Neuronal stem cell (in vitro differentiated cells): ENCODE measurements around the gene OR3A2.
"Not testable (repeated sequence)": the region's sequence is repeated elsewhere in the genome, so short reads cannot be mapped to it uniquely, and the experiment has no call there.

Experiments
- DNase-seq: peaks from one replicate; pipeline ENCODE4 v3.0.0-alpha.2; 2013; ENCODE audit warnings: low spot score
- H2AFZ ChIP-seq: one replicate; pipeline ENCODE4 v1.6.1; 2013; ENCODE audit warnings: mild to moderate bottlenecking, low read length, inconsistent platforms
- H2AK5ac ChIP-seq: 2 replicates; pipeline ENCODE4 v1.6.1; 2013; ENCODE audit warnings: low read depth, mild to moderate bottlenecking, inconsistent platforms, low read length, moderate library complexity, mixed read lengths
- H2BK120ac ChIP-seq: 2 replicates; pipeline ENCODE4 v1.6.1; 2013; ENCODE audit warnings: low read depth, mild to moderate bottlenecking, inconsistent platforms, low read length, moderate library complexity, mixed read lengths
- H2BK12ac ChIP-seq: one replicate; pipeline ENCODE4 v1.6.1; 2013; ENCODE audit warnings: low read length, inconsistent platforms
- H2BK15ac ChIP-seq: 2 replicates; pipeline ENCODE4 v1.6.1; 2013; ENCODE audit warnings: mild to moderate bottlenecking, low read length, inconsistent platforms, mixed read lengths
- H2BK5ac ChIP-seq: one replicate; pipeline ENCODE4 v1.6.1; 2013; ENCODE audit warnings: inconsistent platforms, mild to moderate bottlenecking, low read length, moderate library complexity
- H3K14ac ChIP-seq: one replicate; pipeline ENCODE4 v1.6.1; 2013; ENCODE audit warnings: low read length, inconsistent platforms
- H3K18ac ChIP-seq: 2 replicates; pipeline ENCODE4 v1.6.1; 2013; ENCODE audit warnings: low read length, inconsistent platforms
- H3K23ac ChIP-seq: 2 replicates; pipeline ENCODE4 v1.6.1; 2013; ENCODE audit warnings: low read depth, mild to moderate bottlenecking, mixed read lengths, low read length, inconsistent platforms; ENCODE audit not compliant: poor library complexity
- H3K27ac ChIP-seq: replicated peaks from 3 replicates; pipeline ENCODE4 v1.5.1; 2013; ENCODE audit warnings: low read length, inconsistent platforms
- H3K27me3 ChIP-seq, 3 experiments: 2 replicates each; pipeline ENCODE4 v1.6.1; 2013; ENCODE audit warnings: low read length in 3 of 3, mild to moderate bottlenecking in 2 of 3, inconsistent platforms in 1 of 3, low read depth in 1 of 3, mixed read lengths in 1 of 3, moderate library complexity in 1 of 3; ENCODE audit not compliant: control insufficient read depth in 3 of 3, insufficient read depth in 3 of 3
- H3K36me3 ChIP-seq, 2 donors: replicated peaks in 1 of 2; 2 replicates each; pipeline ENCODE4 v1.6.1; 2013; ENCODE audit warnings: low read length in 2 of 2; ENCODE audit not compliant: control insufficient read depth in 2 of 2, insufficient read depth in 2 of 2
- H3K4ac ChIP-seq: 2 replicates; pipeline ENCODE4 v1.6.1; 2013; ENCODE audit warnings: inconsistent platforms, mild to moderate bottlenecking, low read length, moderate library complexity
- H3K4me1 ChIP-seq, 2 donors: 1 replicate in 1 of 2; 2 replicates in 1 of 2; pipeline ENCODE4 v1.6.1; 2013; ENCODE audit warnings: low read length in 2 of 2, low read depth in 1 of 2; ENCODE audit not compliant: control insufficient read depth in 2 of 2, insufficient read depth in 1 of 2
- H3K4me2 ChIP-seq: one replicate; pipeline ENCODE4 v1.6.1; 2013; ENCODE audit warnings: mild to moderate bottlenecking, low read length, inconsistent platforms; ENCODE audit not compliant: insufficient read depth, poor library complexity, severe bottlenecking
- H3K4me3 ChIP-seq, 2 donors: 2 replicates each; pipeline ENCODE4 v1.5.1; 2013; ENCODE audit warnings: low read length in 2 of 2, mild to moderate bottlenecking in 2 of 2, inconsistent platforms in 1 of 2, moderate library complexity in 1 of 2
- H3K79me1 ChIP-seq: one replicate; pipeline ENCODE4 v1.6.1; 2013; ENCODE audit warnings: low read depth, mild to moderate bottlenecking, inconsistent platforms, low read length, moderate library complexity
- H3K9ac ChIP-seq: one replicate; pipeline ENCODE4 v1.6.1; 2013; ENCODE audit warnings: mild to moderate bottlenecking, low read depth, low read length, inconsistent platforms; ENCODE audit not compliant: poor library complexity
- H3K9me3 ChIP-seq, 2 donors: replicated peaks in 1 of 2; 2 replicates each; pipeline versions ENCODE3 to v1.6.1; 2013; ENCODE audit warnings: low read length in 2 of 2, mild to moderate bottlenecking in 2 of 2, inconsistent platforms in 1 of 2, low read depth in 1 of 2, mixed read lengths in 1 of 2, moderate library complexity in 1 of 2; ENCODE audit not compliant: control insufficient read depth in 2 of 2, insufficient read depth in 1 of 2
- H4K8ac ChIP-seq: one replicate; pipeline ENCODE4 v1.6.1; 2013; ENCODE audit warnings: low read depth, mild to moderate bottlenecking, inconsistent platforms, low read length, moderate library complexity
- H4K91ac ChIP-seq: one replicate; pipeline ENCODE4 v1.6.1; 2013; ENCODE audit warnings: low read length, low read depth, mild to moderate bottlenecking, inconsistent platforms; ENCODE audit not compliant: poor library complexity
- WGBS, 2 donors: extraction: QIAGEN DNeasy Blood & Tissue Kit; methylation state at CpG; one replicate each; pipeline ENCODE4 v1.1.7; 2013; ENCODE audit warnings: missing lambda C conversion rate in 2 of 2, mixed read lengths in 1 of 2; ENCODE audit not compliant: insufficient read length in 2 of 2, insufficient replicate concordance in 1 of 2; ENCODE audit errors: extremely low coverage in 2 of 2; 5-methylcytosine and 5-hydroxymethylcytosine counted together

Gene OR3A2

GRCh38 chr17:3389791-3390190 is 3.7 kb upstream of the OR3A2 start:
- H2BK12ac ChIP-seq = no peak overlapping the region
- no peak overlapping the region for H2BK120ac ChIP-seq
- H3K14ac ChIP-seq = no peak overlapping the region
- no peaks in the 10 kb centered on the region for H3K36me3 ChIP-seq
- H3K4me1 ChIP-seq = no peaks in the 10 kb centered on the region
- no peak overlapping the region for H2BK5ac ChIP-seq
- no peaks in the 10 kb centered on the region for H3K27me3 ChIP-seq
- no peak overlapping the region for H3K4me2 ChIP-seq
- H3K27ac ChIP-seq = no peak overlapping the region
- peaks cover 0 to 5% of the 10 kb centered on the region in 2 donors for H3K9me3 ChIP-seq
- no peak overlapping the region for H4K8ac ChIP-seq
- H3K4me3 ChIP-seq = no peak overlapping the region
- no peak overlapping the region for H3K18ac ChIP-seq
- H2BK15ac ChIP-seq = no peak overlapping the region
- no peak overlapping the region for H3K23ac ChIP-seq
- no peak overlapping the region for H2AK5ac ChIP-seq
- no peak overlapping the region for H4K91ac ChIP-seq
- H3K79me1 ChIP-seq = no peaks in the 10 kb centered on the region
- WGBS, 2 donors = no CpG with 5 or more reads among the region's 4 CpGs
- DNase-seq = no peak
- H2AFZ ChIP-seq = no peak overlapping the region
- H3K4ac ChIP-seq = no peak overlapping the region
- H3K9ac ChIP-seq = no peak overlapping the region

GRCh38 chr17:3381957-3382356 is 4.2 kb downstream of the OR3A2 start:
- no peak overlapping the region for H4K8ac ChIP-seq
- no peak overlapping the region for H2BK5ac ChIP-seq
- no peak overlapping the region for H3K4me2 ChIP-seq
- no peaks in the 10 kb centered on the region for H3K79me1 ChIP-seq
- H2BK12ac ChIP-seq = no peak overlapping the region
- no peak overlapping the region for H3K18ac ChIP-seq
- whole genome bisulfite sequencing, 2 donors = no CpG with 5 or more reads among the region's 5 CpGs
- no peak overlapping the region for H2BK15ac ChIP-seq
- H3K9me3 ChIP-seq = peaks cover 0 to 7% of the 10 kb centered on the region in 2 donors
- no peak overlapping the region for H3K14ac ChIP-seq
- peaks cover 0 to 2% of the 10 kb centered on the region in 2 donors for H3K4me1 ChIP-seq
- no peak overlapping the region for H2AFZ ChIP-seq
- H4K91ac ChIP-seq = no peak overlapping the region
- no peak overlapping the region for H3K23ac ChIP-seq
- H2AK5ac ChIP-seq = no peak overlapping the region
- no peak overlapping the region for H3K27ac ChIP-seq
- H3K4me3 ChIP-seq = no peak overlapping the region
- H3K4ac ChIP-seq = no peak overlapping the region
- peaks cover 0 to 33% (median 0%) of the 10 kb centered on the region in 3 experiments for H3K27me3 ChIP-seq
- H3K36me3 ChIP-seq = no peaks in the 10 kb centered on the region
- H2BK120ac ChIP-seq = no peak overlapping the region
- H3K9ac ChIP-seq = no peak overlapping the region
- DNase-seq = no peak

- H4K8ac ChIP-seq = no peak overlapping the region
- H2BK15ac ChIP-seq = no peak overlapping the region
- no peak overlapping the region for H2AK5ac ChIP-seq
- H3K4me2 ChIP-seq = no peak overlapping the region
- H3K9ac ChIP-seq = peak overlapping the region; percentile 10
- no peak overlapping the region for H3K14ac ChIP-seq
- H2AFZ ChIP-seq = no peak overlapping the region
- H3K79me1 ChIP-seq = no peaks in the 10 kb centered on the region
- no peak overlapping the region for H4K91ac ChIP-seq
- H3K4me3 ChIP-seq = no peak overlapping the region
- no CpG with 5 or more reads among the region's 8 CpGs for WGBS, 2 donors
- H3K36me3 ChIP-seq = no peaks in the 10 kb centered on the region
- H2BK12ac ChIP-seq = no peak overlapping the region
- peaks cover 0 to 2% of the 10 kb centered on the region in 2 donors for H3K4me1 ChIP-seq
- H2BK120ac ChIP-seq = peak overlapping the region; percentile 33
- H2BK5ac ChIP-seq = no peak overlapping the region
- H3K23ac ChIP-seq = no peak overlapping the region
- peaks cover 0 to 3% of the 10 kb centered on the region in 2 donors for H3K9me3 ChIP-seq
- peak overlapping the region; percentile 61 for H3K18ac ChIP-seq
- no peak overlapping the region for H3K4ac ChIP-seq
- no peak overlapping the region for H3K27ac ChIP-seq
- no peak for DNase-seq
- H3K27me3 ChIP-seq = peaks cover 0 to 33% (median 0%) of the 10 kb centered on the region in 3 experiments
Observed at GRCh38 chr17:3378321-3378720, 7.8 kb downstream of the OR3A2 start.

- H4K8ac ChIP-seq, H3K9ac ChIP-seq, H3K27ac ChIP-seq, H3K23ac ChIP-seq, H2AK5ac ChIP-seq, H3K9me3 ChIP-seq, H2BK12ac ChIP-seq, H3K14ac ChIP-seq, DNase-seq, H2BK5ac ChIP-seq, H4K91ac ChIP-seq, H3K18ac ChIP-seq, H3K4me2 ChIP-seq, H3K27me3 ChIP-seq, H3K79me1 ChIP-seq, H3K4ac ChIP-seq, H2BK120ac ChIP-seq, H3K4me1 ChIP-seq, H3K4me3 ChIP-seq, H2BK15ac ChIP-seq, H3K36me3 ChIP-seq, H2AFZ ChIP-seq: not testable (repeated sequence)
- no CpG with 5 or more reads among the region's 31 CpGs for WGBS, 2 donors
Observed at GRCh38 chr17:3371167-3371566, 14.9 kb downstream of the OR3A2 start.
